Measurements from ENCODE around the gene RCC2.

The RCC2 gene

GRCh38 chr1:17441993-17442357, 2.5 kb upstream of the RCC2 start:
- no peak for DNase-seq

GRCh38 chr1:17441265-17441992, 2.0 kb upstream of the RCC2 start:
- no peak for DNase-seq

GRCh38 chr1:17440827-17441168, 1.3 kb upstream of the RCC2 start:
- DNase-seq, result no peak

- no peak for DNase-seq
Observed at GRCh38 chr1:17440074-17440826, 773 bp upstream of the RCC2 start.

DNA sequence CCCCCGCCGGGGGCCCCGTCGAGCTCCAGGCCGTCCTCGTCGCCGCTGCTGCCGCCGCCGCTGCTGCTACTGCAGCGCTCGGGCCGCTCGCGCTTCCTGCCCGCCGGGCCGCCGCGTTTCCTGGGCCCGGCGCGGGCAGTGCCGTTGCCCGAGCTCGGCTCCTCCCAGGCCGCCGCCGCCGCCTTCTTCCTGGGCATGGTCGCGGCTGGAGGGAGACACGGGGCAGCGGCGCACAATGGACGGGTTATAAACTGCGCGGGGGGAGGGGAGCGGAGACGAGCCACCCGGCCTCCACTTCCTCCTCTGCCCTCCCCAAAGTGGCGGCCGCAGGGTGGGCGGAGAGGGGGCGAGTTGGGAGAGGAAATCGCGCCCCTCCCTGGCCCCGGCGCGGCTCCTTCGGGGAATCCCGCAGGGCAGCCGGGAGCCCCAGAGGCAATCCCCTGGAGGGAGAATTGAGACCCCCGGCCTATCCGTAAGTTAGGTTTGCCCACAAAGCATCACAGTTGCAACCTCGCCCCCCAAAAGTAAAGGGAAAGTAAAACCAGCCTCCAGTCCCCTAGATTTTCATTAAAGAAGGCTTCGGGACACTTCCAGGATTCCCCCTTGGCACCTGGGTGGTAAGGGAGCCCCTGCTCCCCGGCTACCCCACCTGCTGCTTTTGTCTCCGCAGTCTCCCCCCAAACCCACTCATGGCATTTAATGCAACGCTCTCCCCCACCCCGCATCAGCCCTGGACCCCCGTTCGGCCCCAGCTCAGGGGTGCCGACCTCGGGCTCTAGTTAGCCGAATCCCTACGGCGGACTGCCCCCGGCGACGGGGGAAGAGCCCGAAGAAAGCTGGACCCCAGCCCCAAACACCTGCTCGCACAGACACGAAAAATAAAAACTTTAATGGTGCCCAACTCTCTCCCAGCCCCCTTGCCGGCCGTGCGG, 893 bp downstream of the RCC2 start:
- DNase-seq, result peak; percentile 71

- DNase-seq, result peak; percentile 46
Observed at GRCh38 chr1:17437580-17438317, 1.7 kb downstream of the RCC2 start.

GRCh38 chr1:17437260-17437579, 2.3 kb downstream of the RCC2 start:
- DNase-seq, result no peak

- DNase-seq, result no peak
Observed at GRCh38 chr1:17436380-17437174, 2.9 kb downstream of the RCC2 start.

GRCh38 chr1:17434601-17435000, 4.9 kb downstream of the RCC2 start:
- DNase-seq, result no peak

GRCh38 chr1:17434016-17434415, 5.5 kb downstream of the RCC2 start:
- no peak for DNase-seq

- no peak for DNase-seq
Observed at GRCh38 chr1:17433261-17433660, 6.2 kb downstream of the RCC2 start.

- no peak for DNase-seq
Observed at GRCh38 chr1:17432412-17432811, 7.1 kb downstream of the RCC2 start.

- no peak for DNase-seq
Observed at GRCh38 chr1:17429183-17429582, 10.3 kb downstream of the RCC2 start.

GRCh38 chr1:17427696-17428660, 11.5 kb downstream of the RCC2 start:
- no peak for DNase-seq

- DNase-seq, result no peak
Observed at GRCh38 chr1:17425806-17426600, 13.5 kb downstream of the RCC2 start.

DNA sequence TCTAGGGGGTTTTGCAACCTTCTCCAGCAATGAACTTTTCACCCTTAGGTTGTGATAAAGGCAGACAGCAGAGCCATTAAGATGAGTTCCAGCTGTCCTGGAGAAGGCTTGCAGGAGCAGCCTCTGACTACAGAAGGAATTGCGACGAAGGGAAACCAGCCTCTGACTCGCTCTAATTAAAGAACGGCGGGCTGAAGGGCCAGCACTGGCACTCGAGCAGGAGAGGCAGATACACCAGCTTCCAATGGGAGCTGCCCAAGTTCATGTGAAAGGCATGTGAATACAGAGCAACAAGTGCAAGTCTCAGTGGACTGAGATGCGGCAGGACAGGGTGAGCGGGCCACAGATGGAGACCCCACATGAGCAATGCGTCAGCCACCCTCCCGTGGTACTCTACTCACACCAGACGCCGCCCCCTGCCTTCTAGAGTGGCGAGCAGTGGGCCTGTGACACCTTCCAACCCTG, 15.7 kb downstream of the RCC2 start:
- DNase-seq, result no peak

DNA sequence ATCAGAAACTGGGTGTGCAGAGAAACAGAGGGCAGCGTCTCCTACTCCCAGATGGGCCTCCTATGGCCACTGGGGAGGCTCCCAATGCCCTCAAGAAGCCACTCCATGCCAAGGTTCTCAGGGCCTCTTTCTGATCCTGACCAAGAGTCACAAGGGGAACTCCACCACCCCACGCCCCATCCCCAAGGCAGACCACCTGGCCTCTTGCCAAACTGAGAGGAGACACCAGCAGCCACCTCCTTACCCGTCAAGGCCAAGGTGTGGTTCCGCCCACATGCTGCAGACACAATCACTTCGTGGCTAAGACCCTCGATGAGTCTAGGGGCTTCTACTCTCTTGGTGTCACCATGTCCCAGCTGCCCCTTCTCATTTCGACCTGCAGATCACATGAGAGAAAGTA, 17.0 kb downstream of the RCC2 start:
- no peak for DNase-seq

DNA sequence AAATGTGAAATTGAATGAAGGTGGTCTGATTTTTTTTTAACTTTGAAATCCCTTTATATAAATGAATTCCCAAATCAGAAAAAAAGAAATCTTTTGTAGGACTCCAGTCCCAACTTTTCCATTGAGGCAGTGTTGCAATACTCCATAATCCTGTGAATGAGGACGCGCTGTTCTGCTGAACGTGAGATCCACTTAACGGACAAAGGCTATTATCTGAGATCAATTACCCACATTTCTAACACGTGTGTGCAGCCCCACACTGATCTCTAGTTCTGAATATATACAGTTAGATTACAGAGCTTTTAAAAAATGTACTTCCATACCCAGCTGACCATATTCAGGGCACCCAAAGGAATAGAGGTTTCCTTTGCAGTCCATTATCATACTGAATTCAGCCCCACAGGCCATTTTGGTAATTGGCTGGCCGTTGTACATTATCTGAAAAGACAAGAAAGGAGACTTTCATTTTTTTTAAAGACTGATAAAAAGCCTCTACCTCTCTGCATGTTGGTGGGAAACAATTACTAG, 19.0 kb downstream of the RCC2 start:
- DNase-seq, result no peak

- DNase-seq, result peak; percentile 52
Observed at GRCh38 chr1:17419626-17420328, 19.7 kb downstream of the RCC2 start.
